Tracheal epithelial cell (primary cell): Measurements from ENCODE around the gene PHF13. TPM values are rescaled to one million over a fixed set of nuclear protein-coding genes. Genes with fewer than 3 reads are reported as not detected.

ENCODE experiments used
- total RNA-seq: library from RNA; depleted of rRNA; stranded (reverse); fragments of >200 nt; gene quantifications from 2 replicates; pipeline ENCODE4 v1.2.1, GENCODE V29; 2014

The PHF13 gene
- total RNA-seq: 8.4 and 9.6 TPM in 2 replicates

GRCh38 chr1:6613361-6614018, at the start of gene PHF13:
PHF13 (plus strand) TSS chr1:6613731; CDS start chr1:6614067, 336 bp downstream.

GRCh38 chr1:6579374-6580118, 34.0 kb upstream of the PHF13 start, which contains the start of gene ZBTB48:
ZBTB48 (plus strand) TSS chr1:6579994; CDS start chr1:6580610, 616 bp downstream.

GRCh38 chr1:6602669-6603237, 10.8 kb upstream of the PHF13 start, which contains the start of gene KLHL21:
KLHL21 (minus strand) TSS chr1:6602869; CDS start chr1:6602817, 52 bp downstream.

GRCh38 chr1:6624710-6625583, 11.4 kb downstream of the PHF13 start, which contains the start of gene THAP3:
THAP3 (plus strand) TSS chr1:6624868; CDS start chr1:6625219, 351 bp downstream.

Other genes starting within 250 kb of the PHF13 start
- 70.6 and 71.2 TPM in 2 replicates for gene ACOT7, start 220.0 kb upstream of the PHF13 start, total RNA-seq
- 249 and 299 TPM in 2 replicates for gene HES2, start 193.8 kb upstream of the PHF13 start, total RNA-seq
- gene ESPN, start 189.0 kb upstream of the PHF13 start, total RNA-seq: 14.5 and 17.3 TPM in 2 replicates
- 14.9 and 21.0 TPM in 2 replicates for gene TNFRSF25, start 147.6 kb upstream of the PHF13 start, total RNA-seq
- 49.0 and 59.5 TPM in 2 replicates for gene PLEKHG5, start 122.1 kb upstream of the PHF13 start, total RNA-seq
- 14.3 and 15.9 TPM in 2 replicates for gene NOL9, start 59.2 kb upstream of the PHF13 start, total RNA-seq
- not detected in 2 replicates for gene TAS1R1, start 58.4 kb upstream of the PHF13 start, total RNA-seq
- 11.6 and 16.2 TPM in 2 replicates for gene ZBTB48, start 33.7 kb upstream of the PHF13 start, total RNA-seq
- gene KLHL21, start 10.9 kb upstream of the PHF13 start, total RNA-seq: 72.8 and 81.4 TPM in 2 replicates
- gene THAP3, start 11.1 kb downstream of the PHF13 start, total RNA-seq: 22.7 and 44.8 TPM in 2 replicates
- gene DNAJC11, start 88.1 kb downstream of the PHF13 start, total RNA-seq: 19.6 and 29.9 TPM in 2 replicates
- gene CAMTA1, start 171.7 kb downstream of the PHF13 start, total RNA-seq: 61.2 and 68.0 TPM in 2 replicates